ENCODE results near the gene RNASET2. TPM values are rescaled to one million over a fixed set of nuclear protein-coding genes. Genes with fewer than 3 reads are reported as not detected.

RNASET2 gene
- total and polyA plus RNA-seq, 10 of the 15 experiments (the other 5 are each of a cell fraction or from before 2014, with no cell fraction given), result 5.5 to 225 (median 50.2) TPM

- ChIA-PET SMC1A (ENCODE audit: uncharacterized antibody, unreplicated experiment) (no interaction called here), RAD21 (ENCODE audit: unreplicated experiment) (no interaction called here), POLR2A (no interaction called here), CTCF (no interaction called here)
- in situ Hi-C loops (cut with MboI), result no loop called here
- 96% methylated on average over 52 of the region's 61 CpGs for WGBS (ENCODE audit: insufficient coverage, insufficient replicate concordance, low lambda C conversion rate, missing lambda C conversion rate)
- Histone ChIP-seq H3K27me3 (replicated peaks in 1 of 2; ENCODE audit: control insufficient read depth in 2 of 2, insufficient read depth in 2 of 2, low read length in 1 of 2) (no peaks in the 10 kb centered on the region), H2AFZ (ENCODE audit: control insufficient read depth, low read depth, low read length) (no peak overlapping the region), H3K36me3 (ENCODE audit: control insufficient read depth in 2 of 2, insufficient read depth in 2 of 2, low read length in 1 of 2) (no peaks in the 10 kb centered on the region; a peak in 1 of 4 replicates), H3K27ac (ENCODE audit: control insufficient read depth, insufficient read depth) (no peak overlapping the region), H3K4me3 (no peak overlapping the region), H3K79me2 (ENCODE audit: control insufficient read depth, insufficient read depth, low read length) (no peaks in the 10 kb centered on the region), H3K9ac (ENCODE audit: control insufficient read depth, insufficient read depth, low read length) (no peak overlapping the region), H4K20me1 (ENCODE audit: control insufficient read depth, insufficient read depth) (no peaks in the 10 kb centered on the region), H3K4me2 (ENCODE audit: control insufficient read depth, insufficient read depth) (no peak overlapping the region), H3K4me1 (ENCODE audit: control insufficient read depth, insufficient read depth, low read length) (no peaks in the 10 kb centered on the region), H3K9me3 (replicated peaks; ENCODE audit: control insufficient read depth, insufficient read depth, low read length) (no peaks in the 10 kb centered on the region; the same call in 1 of the 3 replicates)
- DNase-seq (ENCODE audit: low read depth, low spot score) (no peak), FAIRE-seq (no peak), ATAC-seq (no peak)
- intact Hi-C loops (cut with micrococcal nuclease; ENCODE audit: unreplicated experiment), result no loop called here
- BruUV-seq (replicated peaks), result no TSS peak
- TF ChIP-seq TCF3 (IDR thresholded peaks at IDR 0.05; ENCODE audit: borderline replicate concordance, insufficient read depth, low read depth, low read length) (peak; percentile 29; the same call in 1 of the 2 replicates), PAX5 (IDR thresholded peaks at IDR 0.05; ENCODE audit: borderline replicate concordance, low read depth, low read length) (no peak)
These were observed 56.1 kb downstream of the RNASET2 start for GRCh38 chr6:166900130-166900708.

GRCh38 chr6:166898910-166899309, 57.4 kb downstream of the RNASET2 start:
- no peaks in the 10 kb centered on the region; a peak in 1 of 4 replicates for H3K36me3 ChIP-seq (ENCODE audit: control insufficient read depth in 2 of 2, insufficient read depth in 2 of 2, low read length in 1 of 2)
- no peaks in the 10 kb centered on the region for H3K79me2 ChIP-seq (ENCODE audit: control insufficient read depth, insufficient read depth, low read length)
- no peaks in the 10 kb centered on the region for H4K20me1 ChIP-seq (ENCODE audit: control insufficient read depth, insufficient read depth)
- no TSS peak for BruUV-seq (replicated peaks)
- ATAC-seq (no peak), DNase-seq (ENCODE audit: low read depth, low spot score) (no peak), FAIRE-seq (no peak)
- H3K27me3 ChIP-seq (replicated peaks in 1 of 2; ENCODE audit: control insufficient read depth in 2 of 2, insufficient read depth in 2 of 2, low read length in 1 of 2), result no peaks in the 10 kb centered on the region
- CTCF ChIA-PET, result no interaction called here
- no peak overlapping the region for H3K27ac ChIP-seq (ENCODE audit: control insufficient read depth, insufficient read depth)
- no peak overlapping the region for H3K9ac ChIP-seq (ENCODE audit: control insufficient read depth, insufficient read depth, low read length)
- no peaks in the 10 kb centered on the region; the same call in 1 of the 3 replicates for H3K9me3 ChIP-seq (replicated peaks; ENCODE audit: control insufficient read depth, insufficient read depth, low read length)
- no peak overlapping the region for H3K4me3 ChIP-seq
- WGBS (ENCODE audit: insufficient coverage, insufficient replicate concordance, low lambda C conversion rate, missing lambda C conversion rate), result 94% methylated on average over 33 of the region's 36 CpGs
- intact Hi-C loops (cut with micrococcal nuclease; ENCODE audit: unreplicated experiment), result no loop called here
- H2AFZ ChIP-seq (ENCODE audit: control insufficient read depth, low read depth, low read length), result no peak overlapping the region
- in situ Hi-C loops (cut with MboI), result no loop called here
- no peaks in the 10 kb centered on the region for H3K4me1 ChIP-seq (ENCODE audit: control insufficient read depth, insufficient read depth, low read length)
- POLR2A ChIA-PET, result no interaction called here
- SMC1A ChIA-PET (ENCODE audit: uncharacterized antibody, unreplicated experiment), result no interaction called here
- H3K4me2 ChIP-seq (ENCODE audit: control insufficient read depth, insufficient read depth), result no peak overlapping the region
- RAD21 ChIA-PET (ENCODE audit: unreplicated experiment), result no interaction called here
- TF ChIP-seq ZBTB11 (CRISPR knock-in tag; IDR thresholded peaks at IDR 0.05) (no peak), BCL3 (IDR thresholded peaks at IDR 0.05; ENCODE audit: borderline replicate concordance, insufficient read depth, low read depth, low read length, poor library complexity, severe bottlenecking) (peak; percentile 68), MTA3 (IDR thresholded peaks at IDR 0.05; ENCODE audit: borderline replicate concordance, low read length) (no peak), CHD4 (IDR thresholded peaks at IDR 0.05) (no peak), ATF3 (IDR thresholded peaks at IDR 0.05; ENCODE audit: borderline replicate concordance, extremely low read depth, low read depth, low read length) (no peak), CHD1 (IDR thresholded peaks at IDR 0.05; ENCODE audit: low read depth, low read length) (no peak), ATF7 (IDR thresholded peaks at IDR 0.05; ENCODE audit: low read depth) (no peak), TCF3 (IDR thresholded peaks at IDR 0.05; ENCODE audit: borderline replicate concordance, insufficient read depth, low read depth, low read length) (0 out of 2 replicates have a peak, but pooled peaks have one; percentile 67), CBX5 (IDR thresholded peaks at IDR 0.05; ENCODE audit: low read depth) (no peak)

Measured in GM12878 (cell line).